Astrocyte of the spinal cord (primary cell): ENCODE measurements around the gene ZC3H13.
A peak's percentile ranks its signal among the peaks of the same experiment; 100 is the strongest.

Experiments
- DNase-seq: peaks from one replicate; pipeline ENCODE4 v3.0.0; 2011; ENCODE audit warnings: low read depth, low spot score
- H3K4me3 ChIP-seq: 2 replicates; pipeline ENCODE4 v1.5.1; 2011; ENCODE audit warnings: low read depth, mild to moderate bottlenecking, low read length, moderate library complexity
- in situ Hi-C: cut with HindIII; loops from 2 replicates; pipeline ENCODE4 v1.10.0; 2017; ENCODE audit warnings: low sequenced_read_pairs
- TF ChIP-seq, protein P1 (sequence below): IDR thresholded peaks from 2 replicates; pipeline ENCODE4 v1.5.1; 2012; ENCODE audit warnings: low read depth, mild to moderate bottlenecking, low read length, inconsistent platforms

ZC3H13 gene

DNA sequence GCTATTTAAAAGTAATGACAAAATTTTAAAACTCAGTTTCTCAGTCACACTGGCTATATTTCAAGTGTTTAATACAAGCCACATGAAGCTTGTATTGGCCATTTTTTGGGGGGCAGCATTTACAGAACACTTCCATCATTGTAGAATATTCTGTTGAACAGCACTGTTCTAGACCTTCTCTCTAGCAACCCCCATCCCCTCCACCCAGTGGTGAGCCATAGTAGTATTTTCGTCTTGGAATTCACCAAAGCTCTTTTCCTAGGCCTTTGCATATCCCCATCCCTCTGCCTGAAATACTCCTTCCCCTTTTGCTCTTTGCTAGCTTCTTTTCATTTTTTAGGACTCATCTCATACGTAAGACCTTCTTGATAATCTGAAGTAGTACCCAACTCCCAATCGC lies 99.5 kb downstream of the ZC3H13 start:
- TF ChIP-seq, protein P1, sequence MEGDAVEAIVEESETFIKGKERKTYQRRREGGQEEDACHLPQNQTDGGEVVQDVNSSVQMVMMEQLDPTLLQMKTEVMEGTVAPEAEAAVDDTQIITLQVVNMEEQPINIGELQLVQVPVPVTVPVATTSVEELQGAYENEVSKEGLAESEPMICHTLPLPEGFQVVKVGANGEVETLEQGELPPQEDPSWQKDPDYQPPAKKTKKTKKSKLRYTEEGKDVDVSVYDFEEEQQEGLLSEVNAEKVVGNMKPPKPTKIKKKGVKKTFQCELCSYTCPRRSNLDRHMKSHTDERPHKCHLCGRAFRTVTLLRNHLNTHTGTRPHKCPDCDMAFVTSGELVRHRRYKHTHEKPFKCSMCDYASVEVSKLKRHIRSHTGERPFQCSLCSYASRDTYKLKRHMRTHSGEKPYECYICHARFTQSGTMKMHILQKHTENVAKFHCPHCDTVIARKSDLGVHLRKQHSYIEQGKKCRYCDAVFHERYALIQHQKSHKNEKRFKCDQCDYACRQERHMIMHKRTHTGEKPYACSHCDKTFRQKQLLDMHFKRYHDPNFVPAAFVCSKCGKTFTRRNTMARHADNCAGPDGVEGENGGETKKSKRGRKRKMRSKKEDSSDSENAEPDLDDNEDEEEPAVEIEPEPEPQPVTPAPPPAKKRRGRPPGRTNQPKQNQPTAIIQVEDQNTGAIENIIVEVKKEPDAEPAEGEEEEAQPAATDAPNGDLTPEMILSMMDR: no peak
- in situ Hi-C loops: no loop called here
- DNase-seq: no peak
- H3K4me3 ChIP-seq: no peak overlapping the region

DNA sequence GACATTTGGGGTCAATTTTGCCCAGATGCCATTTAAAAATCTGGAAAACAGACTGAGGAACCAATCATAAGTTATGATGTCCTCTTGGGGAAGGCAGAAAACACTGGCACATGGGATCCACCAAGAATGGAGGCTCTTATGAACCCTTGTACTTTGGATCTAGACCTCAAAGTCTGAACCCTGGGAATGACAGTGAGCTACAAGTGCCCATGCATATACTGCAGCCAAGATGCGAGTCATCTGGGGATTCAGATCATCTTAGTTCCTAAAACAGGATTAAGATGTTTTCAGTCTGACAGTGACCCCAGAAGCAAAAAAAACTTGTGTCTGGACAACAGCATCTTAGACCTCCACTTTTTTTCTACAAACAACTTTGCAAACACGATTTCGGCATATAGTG lies 100.8 kb downstream of the ZC3H13 start:
- TF ChIP-seq, protein P1: no peak
- DNase-seq: no peak
- in situ Hi-C loops: no loop called here
- no peak overlapping the region for H3K4me3 ChIP-seq

DNA sequence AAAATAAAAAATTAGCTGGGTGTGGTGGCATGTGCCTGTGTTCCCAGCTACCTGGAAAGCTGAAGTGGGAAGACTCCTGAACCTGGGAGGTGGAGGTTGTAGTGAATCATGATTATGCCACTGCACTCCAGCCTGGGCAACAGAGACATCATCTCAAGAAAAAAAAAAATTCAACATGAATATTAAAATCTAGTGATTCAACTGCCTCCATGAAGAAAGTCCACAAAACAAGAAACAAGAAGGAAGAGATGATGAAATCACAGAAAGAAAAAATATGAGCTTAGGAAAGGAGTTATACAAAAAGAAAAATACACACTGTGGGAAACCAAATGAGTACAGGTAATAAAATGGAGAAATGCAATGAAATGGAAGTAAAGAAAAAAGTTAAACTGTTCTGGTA lies 101.4 kb downstream of the ZC3H13 start:
- no peak for DNase-seq
- TF ChIP-seq, protein P1: no peak
- in situ Hi-C loops: no loop called here
- no peak overlapping the region for H3K4me3 ChIP-seq

DNA sequence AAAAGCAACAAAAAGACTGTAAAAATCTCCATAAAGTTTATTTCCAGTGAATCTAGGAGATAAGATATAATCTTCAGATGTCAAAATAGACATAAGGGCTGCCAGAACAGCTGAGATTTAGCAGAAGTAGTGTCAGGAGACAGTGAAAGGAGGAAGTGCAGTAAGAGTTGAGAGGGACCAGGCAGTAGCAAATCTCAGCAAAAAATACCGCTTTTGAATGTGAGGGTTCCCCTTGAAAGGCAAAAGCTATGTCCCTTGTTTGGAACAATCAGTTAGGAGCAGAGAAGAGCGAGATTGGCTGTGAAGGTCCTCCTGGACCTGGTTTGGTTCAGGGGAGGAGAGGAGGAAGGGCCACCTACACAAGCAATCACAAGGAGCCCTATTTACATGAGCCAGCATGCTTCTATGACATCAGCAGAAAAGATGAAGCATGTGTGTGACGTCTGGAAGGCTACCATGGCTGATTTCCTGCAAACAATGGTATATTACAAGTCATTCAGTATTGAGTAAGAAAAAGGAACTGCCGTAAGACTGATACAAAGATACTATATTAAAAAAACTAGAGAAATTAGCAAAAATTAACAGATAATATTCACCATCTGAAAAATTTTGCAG lies 102.1 kb downstream of the ZC3H13 start:
- in situ Hi-C loops: no loop called here
- H3K4me3 ChIP-seq: no peak overlapping the region
- TF ChIP-seq, protein P1: no peak
- DNase-seq: no peak

DNA sequence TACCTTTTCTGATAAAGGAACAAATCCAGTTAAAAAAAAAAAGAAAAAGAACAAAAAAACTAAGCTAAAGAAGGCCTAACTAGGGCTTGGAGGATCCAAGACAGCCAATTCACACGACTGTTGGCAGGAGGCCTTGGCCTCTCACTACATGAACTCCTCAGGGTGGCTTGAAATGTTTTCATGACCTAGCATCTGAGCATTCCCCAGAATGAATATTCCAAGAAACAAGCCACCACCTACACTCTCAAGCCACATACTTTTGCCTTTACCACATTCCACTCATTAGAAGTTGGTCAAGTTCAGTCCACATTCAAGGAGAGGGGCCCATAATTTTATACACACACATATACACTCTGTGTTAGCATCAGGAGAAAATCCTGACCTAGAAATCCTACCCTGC lies 103.4 kb downstream of the ZC3H13 start:
- in situ Hi-C loops: no loop called here
- no peak overlapping the region for H3K4me3 ChIP-seq
- TF ChIP-seq, protein P1: no peak

DNA sequence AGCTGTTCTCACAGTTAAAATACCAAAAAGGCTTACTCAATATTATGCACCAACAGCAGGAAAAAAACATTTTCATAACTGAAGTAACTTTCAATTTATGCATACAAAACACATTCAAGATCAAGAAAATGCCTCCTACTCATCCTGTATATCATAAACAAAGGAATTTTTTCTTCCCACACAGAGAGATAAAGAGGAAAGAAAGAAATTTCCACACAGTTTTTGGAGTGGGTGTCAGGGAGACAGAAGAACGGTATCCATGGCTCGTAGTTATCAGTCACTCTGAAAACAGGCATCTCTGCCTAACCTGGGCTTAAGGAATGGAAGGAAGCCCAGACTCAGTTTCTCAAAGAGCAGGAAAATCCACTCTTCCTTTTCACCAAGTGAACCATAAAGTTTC lies 108.6 kb downstream of the ZC3H13 start:
- DNase-seq: no peak
- H3K4me3 ChIP-seq: no peak overlapping the region
- in situ Hi-C loops: no loop called here
- TF ChIP-seq, protein P1: no peak

More for the DNA sequence above, 103.4 kb downstream of the ZC3H13 start:
- peak; percentile 62 for DNase-seq
